Activated T-cell treated with anti-CD3 and anti-CD28 coated beads, Interleukin-2, amount 50 U/mL, for 48 hours (primary cell): ENCODE measurements around the gene IFNAR2.
"Not testable (repeated sequence)": the region's sequence is repeated elsewhere in the genome, so short reads cannot be mapped to it uniquely, and the experiment has no call there.

Experiments used
- DNase-seq, 2 experiments: peaks; one replicate each; pipeline ENCODE4 v3.0.0-alpha.2; 2020

IFNAR2 gene

DNA sequence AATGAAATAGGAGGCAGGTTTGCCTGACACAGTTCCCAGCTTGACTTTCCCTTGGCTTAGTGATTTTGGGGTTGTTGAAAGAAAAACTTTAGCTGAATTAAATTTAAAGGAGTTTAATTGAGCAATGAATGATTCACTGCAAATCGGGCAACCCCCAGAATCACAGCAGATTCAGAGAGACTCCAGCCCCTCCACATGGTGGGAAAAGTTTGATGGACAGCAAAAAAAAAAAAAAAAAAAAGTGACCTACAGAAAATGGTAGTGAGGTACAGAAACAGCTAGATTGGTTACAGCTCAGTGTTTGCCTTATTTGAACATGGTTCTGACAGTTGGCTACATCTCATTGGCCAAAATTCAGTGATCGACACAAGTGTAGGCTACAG, 12.6 kb upstream of the IFNAR2 start:
- no peak for DNase-seq

DNA sequence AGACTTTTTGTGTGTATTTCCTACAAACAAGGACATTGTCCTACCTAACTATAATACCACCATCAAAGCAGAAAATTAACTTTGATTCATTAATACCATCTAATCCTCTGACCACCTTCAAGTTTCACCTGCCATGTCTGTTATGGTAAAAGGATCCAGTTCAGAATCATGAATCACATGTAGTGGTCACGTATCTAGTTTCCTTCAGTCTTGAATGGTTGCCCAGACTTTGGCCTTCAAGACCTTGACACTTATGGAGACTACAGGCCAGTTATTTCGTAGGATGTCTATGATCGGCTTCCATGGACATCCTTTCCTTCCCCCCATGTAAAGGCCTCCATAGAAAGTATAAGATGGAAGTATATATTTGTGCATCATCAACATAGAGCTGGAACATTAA, 10.4 kb upstream of the IFNAR2 start:
- DNase-seq: no peak

DNA sequence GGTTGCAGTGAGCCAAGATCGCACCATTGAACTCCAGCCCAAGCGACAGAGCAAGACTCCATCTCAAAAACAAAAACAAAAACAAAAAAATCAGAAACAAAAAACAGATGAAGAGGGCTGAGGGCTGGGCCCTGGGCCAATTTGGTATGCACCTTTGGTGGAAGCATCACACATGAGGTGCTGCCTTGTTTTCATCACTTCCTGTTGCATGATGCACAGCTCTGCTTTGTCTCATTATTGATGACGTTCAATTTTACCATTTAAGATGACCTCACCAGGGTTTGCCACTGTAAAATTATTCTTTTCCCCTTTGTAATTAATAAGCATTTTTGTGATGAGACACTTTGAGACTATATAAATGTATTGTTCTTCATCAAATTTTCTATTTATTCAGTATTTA, 9.8 kb upstream of the IFNAR2 start:
- DNase-seq: no peak

DNA sequence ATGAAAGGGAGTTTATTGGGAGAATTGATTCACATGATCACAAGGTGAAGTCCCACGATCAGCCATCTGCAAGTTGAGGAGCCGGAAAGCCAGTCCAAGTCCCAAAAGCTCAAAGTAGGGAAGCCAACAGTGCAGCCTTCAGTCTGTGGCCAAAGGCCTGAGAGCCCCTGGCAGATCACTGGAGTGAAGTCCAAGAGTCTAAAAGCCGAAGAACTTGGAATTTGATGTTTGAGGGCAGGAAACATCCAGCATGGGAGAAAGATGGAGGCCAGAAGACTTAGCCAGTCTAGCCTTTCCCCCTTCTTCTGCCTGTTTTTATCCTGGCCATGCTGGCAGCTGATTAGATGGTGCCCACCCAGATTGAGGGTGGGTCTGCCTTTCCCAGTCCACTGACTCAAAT, 4.4 kb upstream of the IFNAR2 start:
- not testable (repeated sequence) for DNase-seq

DNA sequence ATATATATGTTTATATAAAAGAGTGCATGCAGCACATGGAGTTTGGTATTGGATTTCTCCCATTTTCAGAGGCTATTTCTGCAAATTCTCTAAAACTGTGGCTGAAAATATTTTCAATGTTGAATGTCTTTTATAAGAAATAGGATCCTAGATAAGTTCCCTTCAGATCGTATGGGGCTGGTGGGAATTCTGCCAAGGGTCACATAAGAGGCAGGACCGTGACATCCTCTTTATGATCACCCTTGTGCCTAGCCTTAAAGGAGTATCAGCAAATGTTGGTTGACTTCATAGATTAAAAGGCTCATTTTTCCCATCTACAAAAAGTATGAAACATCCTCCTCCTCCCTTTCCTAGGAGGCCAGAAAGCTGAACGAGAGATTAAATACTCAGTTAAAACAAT, 1.3 kb upstream of the IFNAR2 start:
- DNase-seq: no peak

DNA sequence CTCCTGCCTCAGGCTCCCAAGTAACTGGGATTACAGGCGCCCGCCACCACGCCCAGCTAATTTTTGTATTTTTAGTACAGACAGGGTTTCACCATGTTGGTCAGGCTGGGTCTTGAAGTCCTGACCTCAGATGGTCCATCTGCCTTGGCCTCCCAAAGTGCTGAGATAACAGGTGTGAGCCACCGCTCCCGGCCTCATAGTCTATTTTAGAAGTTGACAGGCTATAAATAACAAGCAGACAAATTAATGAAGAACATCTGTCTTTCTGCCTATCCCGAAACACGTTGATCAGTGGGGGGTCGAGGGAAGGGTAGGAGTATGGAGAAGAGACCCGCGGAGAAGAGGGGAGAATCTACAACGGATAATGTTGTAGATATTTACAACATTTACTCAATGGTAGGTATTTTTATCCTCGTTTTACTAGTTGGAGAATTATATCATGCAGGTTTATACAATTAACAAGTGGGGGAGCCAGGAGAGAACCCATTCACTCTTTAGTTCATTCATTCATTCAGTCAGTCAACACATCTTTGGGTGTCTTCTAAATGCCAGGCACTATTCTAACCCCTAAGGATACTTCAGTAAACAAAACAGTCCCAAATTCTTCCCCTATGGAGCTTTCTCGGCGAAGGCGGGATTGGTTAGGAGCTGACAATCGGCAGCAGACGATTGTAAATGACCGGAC, 497 bp upstream of the IFNAR2 start:
- no peak for DNase-seq

DNA sequence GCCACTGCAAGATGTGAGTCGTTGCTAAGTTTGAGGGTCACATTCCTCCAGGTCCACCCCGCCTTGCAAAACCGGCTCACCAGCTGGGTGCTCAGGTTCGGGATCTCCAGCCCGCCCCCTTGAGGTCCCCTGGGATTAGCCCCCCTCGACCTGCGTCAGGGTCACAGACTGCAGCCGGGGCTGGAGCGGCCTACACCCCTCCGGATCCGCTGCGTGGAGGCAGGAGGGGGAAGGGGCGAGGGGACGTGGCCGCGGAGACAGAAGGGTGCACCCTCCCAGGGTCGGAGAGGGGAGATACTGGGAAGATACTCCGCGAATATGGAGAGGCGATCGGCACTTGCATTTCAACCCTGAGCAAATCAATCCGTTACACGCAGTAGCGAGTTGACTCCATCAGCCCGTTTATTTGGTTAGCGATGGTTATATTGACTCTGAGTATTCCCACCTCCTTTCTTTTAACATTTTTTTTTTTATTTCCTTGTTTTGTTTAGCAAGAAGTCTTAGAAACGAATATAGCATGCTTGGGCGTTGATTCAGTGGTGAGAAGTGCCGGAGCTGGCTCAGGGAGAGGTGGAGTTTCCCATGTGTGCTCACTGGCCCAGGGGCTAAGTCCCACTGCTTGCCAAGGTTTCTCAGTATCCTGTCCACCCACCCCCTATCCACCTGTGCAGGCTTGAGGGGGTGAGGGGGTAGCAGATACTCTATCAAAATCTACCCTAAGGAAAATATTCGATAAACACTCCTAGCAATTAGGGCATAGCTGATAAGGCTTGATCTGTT, 997 bp downstream of the IFNAR2 start:
- peak in 1 of 2 experiments; percentile 58 for DNase-seq

DNA sequence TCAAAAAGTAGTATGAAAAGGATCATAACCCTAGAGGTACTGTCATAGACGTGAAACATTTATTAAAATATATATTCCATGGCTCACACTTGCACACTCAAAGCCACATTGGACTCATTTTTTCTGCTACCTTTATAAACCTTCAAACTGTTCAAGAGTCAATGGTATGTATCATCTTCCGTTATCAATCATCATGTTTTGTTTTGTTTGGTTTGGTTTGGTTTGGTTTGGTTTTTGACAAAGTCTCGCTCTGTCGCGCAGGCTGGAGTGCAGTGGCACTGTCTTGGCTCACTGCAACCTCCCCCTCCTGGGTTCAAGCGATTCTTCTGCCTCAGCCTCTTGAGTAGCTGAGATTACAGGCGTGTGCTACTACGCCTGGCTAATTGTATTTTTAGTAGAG, 1.8 kb downstream of the IFNAR2 start:
- peak; percentile 71 to 76 for DNase-seq

DNA sequence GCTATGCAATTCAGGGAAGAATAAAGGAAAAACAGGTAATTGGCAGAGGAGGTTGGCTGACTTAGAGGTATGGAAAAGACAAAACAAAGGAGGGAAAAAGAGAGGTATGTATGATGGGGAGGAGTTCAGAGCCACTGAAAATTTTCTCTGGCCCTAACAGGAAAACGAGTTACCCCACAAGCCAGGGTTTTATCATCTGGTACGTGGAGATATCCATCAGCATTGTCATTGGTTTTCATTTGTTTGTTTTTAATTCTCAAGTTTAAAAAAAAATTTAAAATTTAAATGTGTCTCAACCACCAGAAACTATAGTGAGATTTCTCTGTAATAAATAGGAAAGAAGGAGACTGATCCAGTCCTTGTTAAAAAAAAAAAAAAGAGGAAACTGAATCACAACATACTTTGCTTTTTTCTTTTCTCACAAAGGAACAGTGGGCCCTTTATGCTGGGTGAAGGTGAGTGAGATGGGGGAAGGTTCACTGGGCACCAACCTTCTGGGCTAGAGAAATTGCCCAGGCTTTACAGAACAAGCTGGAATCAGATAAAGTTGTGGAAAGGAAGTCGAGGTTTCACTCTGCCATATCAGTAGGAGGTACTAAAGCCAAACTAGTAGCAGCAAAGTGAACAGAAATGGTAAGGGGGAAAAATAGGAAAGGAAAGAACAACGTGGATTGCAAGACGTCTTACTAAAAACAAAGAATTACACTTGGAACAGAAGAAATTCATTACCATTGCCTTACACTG, 2.7 kb downstream of the IFNAR2 start:
- no peak for DNase-seq

DNA sequence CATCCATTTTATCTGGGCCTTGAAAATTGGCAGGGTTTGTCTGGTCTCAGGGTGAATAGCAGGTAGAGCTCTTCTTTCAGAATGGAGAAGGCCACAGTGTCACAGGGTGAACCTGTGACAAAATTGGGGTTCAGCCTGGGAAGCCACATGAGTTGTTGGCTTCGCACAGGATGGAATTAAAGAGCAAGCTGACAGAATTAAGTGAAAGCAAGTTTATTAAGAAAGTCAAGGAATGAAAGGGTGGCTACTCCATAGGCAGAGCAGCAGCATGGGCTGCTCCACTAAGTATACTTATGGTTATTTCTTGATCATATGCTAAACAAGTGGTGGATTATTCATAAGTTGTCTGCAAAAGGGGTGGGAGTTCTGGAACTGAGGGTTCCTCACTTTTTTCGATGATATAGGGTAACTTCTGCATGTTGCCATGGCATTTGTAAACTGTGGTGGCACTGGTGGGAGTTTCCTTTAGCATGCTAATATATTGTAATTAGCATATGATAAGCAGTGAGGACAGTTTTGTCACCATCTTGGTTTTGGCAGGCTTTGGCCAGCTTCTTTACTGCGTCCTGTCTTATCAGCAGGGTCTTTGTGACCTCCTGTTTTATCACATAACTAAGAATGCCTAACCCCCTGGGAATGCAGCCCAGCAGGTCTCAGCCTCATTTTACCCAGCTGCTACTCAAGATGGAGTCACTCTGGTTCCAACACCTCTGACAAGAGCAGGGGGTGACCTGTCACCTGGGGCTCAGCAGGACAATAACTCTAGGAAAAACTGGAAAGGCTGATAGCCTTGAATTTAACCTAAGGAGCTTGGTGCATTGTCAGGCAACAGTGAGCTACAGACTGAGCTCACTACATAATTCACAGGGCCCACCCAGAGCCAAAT, 5.1 kb downstream of the IFNAR2 start:
- no peak for DNase-seq

DNA sequence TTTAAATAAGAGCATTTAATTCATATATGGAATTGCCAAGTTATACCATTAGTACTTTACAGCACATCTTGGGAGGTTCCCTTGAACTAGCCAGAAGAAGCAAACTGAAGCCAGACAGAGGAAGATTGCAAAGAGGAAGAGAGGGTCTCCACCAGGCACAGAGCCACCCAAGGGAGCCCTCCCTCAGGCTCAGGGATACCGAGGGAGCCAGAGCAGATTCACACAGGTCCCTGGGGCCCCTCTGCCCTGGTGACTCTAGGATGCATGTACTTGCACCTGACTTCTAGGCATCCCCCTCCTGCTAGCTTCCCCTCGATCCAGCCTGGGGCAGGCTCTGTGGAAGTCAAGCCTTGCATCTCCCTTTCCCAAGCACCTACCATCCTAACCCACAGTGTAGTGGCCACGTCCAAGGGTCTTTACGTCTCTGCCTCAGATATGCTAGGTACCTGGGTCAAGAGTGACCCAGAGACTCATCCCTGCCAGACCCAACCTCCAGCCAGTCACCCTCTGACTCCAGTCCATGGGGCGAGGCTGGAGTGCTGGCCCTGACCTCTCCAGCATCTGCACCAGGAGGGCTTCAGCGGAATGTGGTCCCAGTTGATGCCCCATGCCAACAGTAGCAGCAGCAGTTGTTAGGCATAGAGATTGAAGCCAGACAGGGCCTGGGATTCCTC, 6.4 kb downstream of the IFNAR2 start:
- DNase-seq: no peak

DNA sequence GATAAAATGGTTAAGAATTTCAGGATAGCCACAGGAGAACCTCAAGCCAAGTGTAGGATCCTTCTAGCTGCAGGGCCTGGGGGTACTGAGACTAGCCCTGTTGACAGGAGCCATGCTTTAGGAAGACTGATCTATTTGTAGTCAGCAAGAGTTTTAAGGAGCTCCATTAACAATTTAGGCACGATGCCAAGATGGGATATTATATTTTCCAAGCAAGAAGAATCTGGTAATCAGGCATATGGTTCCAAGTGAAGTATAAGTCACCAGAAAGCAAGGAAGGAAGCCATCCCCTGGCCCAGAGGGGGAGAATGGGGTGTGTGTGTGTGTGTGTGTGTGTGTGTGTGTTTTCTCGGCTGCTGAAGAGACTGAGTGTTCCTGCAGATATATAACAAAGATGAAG, 7.0 kb downstream of the IFNAR2 start:
- DNase-seq: no peak

DNA sequence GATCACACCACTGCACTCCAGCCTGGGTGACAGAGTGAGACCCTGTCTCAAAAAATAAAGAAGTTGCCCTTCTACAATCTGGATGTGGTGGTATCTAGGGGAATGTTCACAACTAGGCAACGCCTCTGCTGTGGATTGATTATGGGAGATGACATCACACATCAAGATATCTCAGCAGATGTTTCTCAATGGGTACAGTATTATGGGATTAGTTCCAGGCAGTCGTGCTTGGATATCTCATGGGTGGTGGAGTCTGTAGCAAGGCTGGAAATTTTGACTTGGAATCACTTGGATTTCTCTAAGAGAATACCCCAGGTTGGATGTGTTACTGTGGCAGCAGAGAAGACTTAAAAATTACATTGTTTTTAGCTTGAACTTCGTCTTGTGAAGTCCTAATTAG, 7.7 kb downstream of the IFNAR2 start:
- no peak for DNase-seq

DNA sequence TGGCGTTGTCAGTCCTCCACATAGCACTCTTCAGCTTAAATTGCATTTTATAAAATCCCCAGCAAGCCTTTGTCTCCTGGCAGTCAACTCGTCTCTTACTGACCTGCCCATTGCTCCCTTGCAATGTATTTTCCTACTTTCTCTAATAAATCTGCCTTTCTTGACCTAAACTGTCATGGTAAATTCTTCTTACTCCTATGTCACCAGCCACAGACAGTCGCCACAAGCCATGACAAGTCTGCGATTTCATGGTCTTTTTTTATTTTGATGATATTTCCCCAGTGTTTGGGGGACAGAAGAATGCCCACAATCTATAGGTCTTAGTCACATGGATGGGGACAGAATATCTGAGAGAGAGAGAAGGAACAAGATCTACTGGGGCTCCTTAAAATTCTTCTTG, 8.4 kb downstream of the IFNAR2 start:
- DNase-seq: peak in 1 of 2 experiments; percentile 47

DNA sequence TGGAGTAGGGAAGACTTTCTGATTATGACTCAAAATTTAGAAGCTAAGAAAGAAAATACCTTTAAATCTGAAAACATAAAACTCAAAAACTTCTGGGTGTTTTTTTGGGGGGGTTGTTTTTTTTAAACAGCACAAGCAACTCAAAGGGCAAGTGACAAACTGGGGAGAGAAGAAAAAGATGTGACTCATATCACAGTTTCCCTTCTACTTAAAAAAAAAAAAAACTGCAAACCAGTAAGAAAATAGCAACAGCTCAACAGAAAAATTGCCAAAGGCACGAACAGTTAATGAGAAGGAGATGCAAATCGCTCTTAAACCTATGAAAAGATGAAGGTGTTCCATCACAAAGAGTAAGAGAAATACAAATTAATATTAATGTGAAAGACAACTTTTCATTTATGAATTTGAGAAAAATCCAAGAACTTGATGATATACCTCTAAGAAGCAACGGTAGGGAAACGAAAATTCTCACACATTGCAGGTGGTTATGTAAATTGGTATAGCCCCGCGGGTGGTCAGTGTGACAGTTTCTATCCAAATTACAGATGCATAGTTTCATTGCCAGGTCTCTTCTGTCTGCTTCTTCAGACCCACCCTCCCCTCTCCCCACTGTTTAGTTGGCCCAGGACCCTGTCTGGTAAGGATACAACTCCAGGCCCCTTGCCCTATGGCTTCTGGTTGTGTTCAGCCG, 9.0 kb downstream of the IFNAR2 start:
- no peak for DNase-seq

DNA sequence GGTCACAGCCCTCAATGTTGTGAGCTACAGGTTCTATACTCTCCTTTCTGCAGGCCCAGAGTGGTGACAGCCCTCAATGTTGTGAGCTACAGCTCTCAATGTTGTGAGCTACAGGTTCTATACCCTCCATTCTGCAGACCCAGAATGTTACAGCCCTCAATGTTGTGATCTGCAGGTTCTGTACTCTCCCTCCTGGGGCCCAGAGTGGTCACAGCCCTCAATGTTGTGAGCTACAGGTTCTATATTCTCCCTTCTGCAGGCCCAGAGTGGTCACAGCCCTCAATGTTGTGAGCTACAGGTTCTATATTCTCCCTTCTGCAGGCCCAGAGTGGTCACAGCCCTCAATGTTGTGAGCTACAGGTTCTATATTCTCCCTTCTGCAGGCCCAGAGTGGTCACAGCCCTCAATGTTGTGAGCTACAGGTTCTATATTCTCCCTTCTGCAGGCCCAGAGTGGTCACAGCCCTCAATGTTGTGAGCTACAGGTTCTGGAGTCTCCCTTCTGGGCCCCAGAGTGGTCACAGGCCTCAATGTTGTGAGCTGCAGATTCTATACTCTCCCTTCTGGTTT, 9.9 kb downstream of the IFNAR2 start:
- not testable (repeated sequence) for DNase-seq

DNA sequence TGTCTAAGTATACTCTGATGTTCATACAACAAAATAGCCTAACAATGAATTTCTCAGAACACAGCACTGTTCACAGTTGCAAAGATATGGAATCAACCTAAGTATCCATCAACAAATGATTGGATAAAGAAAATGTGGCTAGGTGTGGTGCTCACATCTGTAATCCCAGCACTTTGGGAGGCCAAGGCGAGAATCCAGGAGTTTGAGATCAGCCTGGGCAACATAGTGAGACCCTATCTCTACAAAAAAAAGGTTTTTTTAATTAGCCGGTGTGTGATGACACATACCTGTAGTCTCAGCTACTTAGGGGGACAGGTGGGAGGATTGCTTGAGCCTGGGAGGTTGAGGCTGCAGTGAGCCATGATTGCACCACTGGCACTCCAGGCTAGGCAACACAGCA, 10.7 kb downstream of the IFNAR2 start:
- no peak for DNase-seq

DNA sequence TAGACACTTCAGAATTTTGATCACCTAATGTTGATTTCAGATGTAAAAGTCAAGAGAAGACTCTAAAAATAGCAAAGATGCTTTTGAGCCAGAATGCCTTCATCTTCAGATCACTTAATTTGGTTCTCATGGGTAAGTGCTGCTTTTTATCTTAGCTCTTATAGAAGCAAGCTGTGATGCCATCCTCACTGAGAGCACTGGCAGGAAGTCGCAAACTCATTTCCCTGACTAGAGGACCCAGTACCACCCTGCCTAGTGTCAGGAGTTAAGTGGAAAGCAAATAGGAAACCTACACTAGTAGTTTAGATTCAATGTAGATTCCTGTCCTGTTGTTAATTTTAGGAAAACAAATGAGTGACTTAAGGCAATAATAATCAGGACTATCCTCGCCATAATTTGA, 12.1 kb downstream of the IFNAR2 start:
- no peak for DNase-seq

DNA sequence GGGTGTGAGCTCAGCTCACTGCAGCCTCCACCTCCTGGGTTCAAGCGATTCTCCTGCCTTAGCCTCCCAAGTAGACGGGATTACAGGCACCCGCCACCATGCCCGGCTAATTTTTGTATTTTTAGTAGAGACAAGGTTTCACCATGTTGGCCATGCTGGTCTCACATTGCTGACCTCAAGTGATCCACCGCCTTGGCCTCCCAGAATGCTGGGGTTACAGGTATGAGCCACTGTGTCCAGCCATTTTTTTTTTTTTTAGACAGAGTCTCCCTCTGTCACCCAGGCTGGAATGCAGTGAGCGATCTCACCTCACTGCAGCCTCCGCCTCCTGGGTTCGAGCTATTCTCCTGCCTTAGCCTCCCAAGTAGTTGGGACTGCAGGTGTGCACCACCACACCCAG, 13.1 kb downstream of the IFNAR2 start:
- not testable (repeated sequence) for DNase-seq

DNA sequence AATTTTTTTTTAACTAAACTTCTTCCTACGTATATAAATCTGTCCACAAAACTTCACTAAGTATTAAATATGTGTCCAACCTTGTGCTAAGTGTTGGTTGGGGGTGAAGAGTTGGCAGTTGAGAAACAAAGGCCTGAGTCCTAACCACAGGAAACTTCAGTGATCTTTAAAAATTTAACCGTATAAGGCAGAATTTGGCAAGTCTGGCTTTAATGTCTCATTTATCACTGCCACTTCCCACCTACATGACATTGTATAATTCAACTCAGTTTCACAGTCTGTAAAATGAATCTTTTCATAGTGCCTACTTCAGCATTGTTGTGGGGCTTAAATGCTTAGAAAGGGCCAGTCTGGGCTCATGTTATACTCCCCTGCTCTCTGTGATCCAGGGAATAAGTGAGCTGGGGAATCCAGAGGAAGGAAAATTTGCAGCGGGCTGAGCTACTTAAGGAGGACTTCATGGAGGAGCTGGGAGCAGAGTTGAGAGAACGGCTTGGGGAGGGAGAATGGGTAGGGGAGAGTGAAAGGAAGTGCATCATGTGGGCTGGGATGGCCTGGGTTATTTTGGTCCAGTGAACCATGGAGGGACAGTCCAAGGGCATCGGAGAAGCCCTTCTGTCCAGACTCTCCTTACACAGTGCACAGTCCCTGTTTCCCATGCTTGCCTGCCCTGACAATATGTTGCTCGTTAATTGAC, 14.5 kb downstream of the IFNAR2 start:
- DNase-seq: no peak

DNA sequence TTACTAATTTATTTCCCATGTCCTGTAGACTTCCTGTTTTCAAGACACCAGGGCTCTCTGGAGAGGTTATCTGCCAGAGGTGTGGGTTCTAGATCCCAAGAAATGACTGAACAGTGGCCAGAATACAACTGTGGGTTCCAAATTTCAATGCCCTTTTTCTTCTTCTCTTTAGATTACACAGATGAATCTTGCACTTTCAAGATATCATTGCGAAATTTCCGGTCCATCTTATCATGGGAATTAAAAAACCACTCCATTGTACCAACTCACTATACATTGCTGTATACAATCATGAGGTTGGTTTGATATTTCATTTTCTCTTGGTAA, 15.0 kb downstream of the IFNAR2 start:
- no peak for DNase-seq
